ENCODE data around the gene SLC19A1. TPM values are rescaled to one million over a fixed set of nuclear protein-coding genes. Genes with fewer than 3 reads are reported as not detected.
A peak's percentile ranks its signal among the peaks of the same experiment; 100 is the strongest.

SLC19A1 gene
- total and polyA plus RNA-seq, 2 donors = 3.5 to 8.9 TPM

- no peak for DNase-seq (ENCODE audit: low read depth in 6 of 9, low spot score in 9 of 9)
- 64% methylated on average over 15 of the region's 15 CpGs for WGBS
- Histone ChIP-seq H3K9me3 (ENCODE audit: control insufficient read depth in 2 of 2, insufficient read depth in 1 of 2, low read length in 1 of 2) (peaks cover 0 to 2% of the 10 kb centered on the region in 2 donors), H3K27ac (ENCODE audit: low read depth in 1 of 2, low read length in 1 of 2) (peak overlapping the region; percentile 71 to 84), H3K36me3 (ENCODE audit: control insufficient read depth in 2 of 2, insufficient read depth in 2 of 2, low read length in 1 of 2) (no peaks in the 10 kb centered on the region), H3K4me1 (ENCODE audit: control insufficient read depth in 2 of 2, insufficient read depth in 2 of 2, low read length in 2 of 2) (peaks cover 23 to 42% of the 10 kb centered on the region in 2 donors), H3K27me3 (ENCODE audit: control insufficient read depth in 2 of 2, insufficient read depth in 1 of 2, low read length in 1 of 2) (no peaks in the 10 kb centered on the region), H3K4me3 (ENCODE audit: low read length in 2 of 2) (peak overlapping the region in 1 of 2 donors; percentile 22)
Measured at GRCh38 chr21:45549626-45550463, 7.6 kb upstream of the SLC19A1 start.

GRCh38 chr21:45548711-45549491 is 6.7 kb upstream of the SLC19A1 start:
- no peak for DNase-seq (ENCODE audit: low read depth in 6 of 9, low spot score in 9 of 9)
- Histone ChIP-seq H3K27ac (ENCODE audit: low read depth in 1 of 2, low read length in 1 of 2) (no peak overlapping the region), H3K4me3 (ENCODE audit: low read length in 2 of 2) (no peak overlapping the region), H3K4me1 (ENCODE audit: control insufficient read depth in 2 of 2, insufficient read depth in 2 of 2, low read length in 2 of 2) (peaks cover 21 to 44% of the 10 kb centered on the region in 2 donors), H3K9me3 (ENCODE audit: control insufficient read depth in 2 of 2, insufficient read depth in 1 of 2, low read length in 1 of 2) (peaks cover 0 to 2% of the 10 kb centered on the region in 2 donors), H3K36me3 (ENCODE audit: control insufficient read depth in 2 of 2, insufficient read depth in 2 of 2, low read length in 1 of 2) (no peaks in the 10 kb centered on the region), H3K27me3 (ENCODE audit: control insufficient read depth in 2 of 2, insufficient read depth in 1 of 2, low read length in 1 of 2) (no peaks in the 10 kb centered on the region)
- 93% methylated on average over 9 of the region's 9 CpGs for WGBS

GRCh38 chr21:45547545-45547900 is 5.3 kb upstream of the SLC19A1 start:
- WGBS = 80% methylated on average over 3 of the region's 3 CpGs
- no peaks in the 10 kb centered on the region for H3K36me3 ChIP-seq (ENCODE audit: control insufficient read depth in 2 of 2, insufficient read depth in 2 of 2, low read length in 1 of 2)
- no peak for DNase-seq (ENCODE audit: low read depth in 6 of 9, low spot score in 9 of 9)
- H3K27ac ChIP-seq (ENCODE audit: low read depth in 1 of 2, low read length in 1 of 2) = no peak overlapping the region
- peaks cover 28 to 49% of the 10 kb centered on the region in 2 donors for H3K4me1 ChIP-seq (ENCODE audit: control insufficient read depth in 2 of 2, insufficient read depth in 2 of 2, low read length in 2 of 2)
- peaks cover 0 to 5% of the 10 kb centered on the region in 2 donors for H3K27me3 ChIP-seq (ENCODE audit: control insufficient read depth in 2 of 2, insufficient read depth in 1 of 2, low read length in 1 of 2)
- no peak overlapping the region for H3K4me3 ChIP-seq (ENCODE audit: low read length in 2 of 2)
- peaks cover 0 to 2% of the 10 kb centered on the region in 2 donors for H3K9me3 ChIP-seq (ENCODE audit: control insufficient read depth in 2 of 2, insufficient read depth in 1 of 2, low read length in 1 of 2)

GRCh38 chr21:45546636-45547544 is 4.7 kb upstream of the SLC19A1 start:
- H3K27me3 ChIP-seq (ENCODE audit: control insufficient read depth in 2 of 2, insufficient read depth in 1 of 2, low read length in 1 of 2) = peaks cover 0 to 5% of the 10 kb centered on the region in 2 donors
- peaks cover 0 to 2% of the 10 kb centered on the region in 2 donors for H3K9me3 ChIP-seq (ENCODE audit: control insufficient read depth in 2 of 2, insufficient read depth in 1 of 2, low read length in 1 of 2)
- DNase-seq (ENCODE audit: low read depth in 6 of 9, low spot score in 9 of 9) = no peak
- H3K4me1 ChIP-seq (ENCODE audit: control insufficient read depth in 2 of 2, insufficient read depth in 2 of 2, low read length in 2 of 2) = peaks cover 24 to 42% of the 10 kb centered on the region in 2 donors
- 88% methylated on average over 16 of the region's 16 CpGs for WGBS
- no peaks in the 10 kb centered on the region for H3K36me3 ChIP-seq (ENCODE audit: control insufficient read depth in 2 of 2, insufficient read depth in 2 of 2, low read length in 1 of 2)
- no peak overlapping the region for H3K4me3 ChIP-seq (ENCODE audit: low read length in 2 of 2)
- no peak overlapping the region for H3K27ac ChIP-seq (ENCODE audit: low read depth in 1 of 2, low read length in 1 of 2)

GRCh38 chr21:45545691-45546531 is 3.7 kb upstream of the SLC19A1 start:
- no peaks in the 10 kb centered on the region for H3K36me3 ChIP-seq (ENCODE audit: control insufficient read depth in 2 of 2, insufficient read depth in 2 of 2, low read length in 1 of 2)
- H3K27me3 ChIP-seq (ENCODE audit: control insufficient read depth in 2 of 2, insufficient read depth in 1 of 2, low read length in 1 of 2) = peaks cover 0 to 5% of the 10 kb centered on the region in 2 donors
- peaks cover 0 to 2% of the 10 kb centered on the region in 2 donors for H3K9me3 ChIP-seq (ENCODE audit: control insufficient read depth in 2 of 2, insufficient read depth in 1 of 2, low read length in 1 of 2)
- H3K4me1 ChIP-seq (ENCODE audit: control insufficient read depth in 2 of 2, insufficient read depth in 2 of 2, low read length in 2 of 2) = peaks cover 23 to 41% of the 10 kb centered on the region in 2 donors
- WGBS = 96% methylated on average over 22 of the region's 22 CpGs
- no peak overlapping the region for H3K4me3 ChIP-seq (ENCODE audit: low read length in 2 of 2)
- no peak overlapping the region for H3K27ac ChIP-seq (ENCODE audit: low read depth in 1 of 2, low read length in 1 of 2)
- DNase-seq (ENCODE audit: low read depth in 6 of 9, low spot score in 9 of 9) = no peak

GRCh38 chr21:45545236-45545570 is 3.0 kb upstream of the SLC19A1 start:
- H3K27me3 ChIP-seq (ENCODE audit: control insufficient read depth in 2 of 2, insufficient read depth in 1 of 2, low read length in 1 of 2) = peaks cover 0 to 5% of the 10 kb centered on the region in 2 donors
- peaks cover 19 to 39% of the 10 kb centered on the region in 2 donors for H3K4me1 ChIP-seq (ENCODE audit: control insufficient read depth in 2 of 2, insufficient read depth in 2 of 2, low read length in 2 of 2)
- H3K27ac ChIP-seq (ENCODE audit: low read depth in 1 of 2, low read length in 1 of 2) = no peak overlapping the region
- WGBS = 98% methylated on average over 6 of the region's 6 CpGs
- no peaks in the 10 kb centered on the region for H3K36me3 ChIP-seq (ENCODE audit: control insufficient read depth in 2 of 2, insufficient read depth in 2 of 2, low read length in 1 of 2)
- DNase-seq (ENCODE audit: low read depth in 6 of 9, low spot score in 9 of 9) = no peak
- H3K4me3 ChIP-seq (ENCODE audit: low read length in 2 of 2) = no peak overlapping the region
- H3K9me3 ChIP-seq (ENCODE audit: control insufficient read depth in 2 of 2, insufficient read depth in 1 of 2, low read length in 1 of 2) = no peaks in the 10 kb centered on the region

- H3K36me3 ChIP-seq (ENCODE audit: control insufficient read depth in 2 of 2, insufficient read depth in 2 of 2, low read length in 1 of 2) = no peaks in the 10 kb centered on the region
- H3K27ac ChIP-seq (ENCODE audit: low read depth in 1 of 2, low read length in 1 of 2) = no peak overlapping the region
- peaks cover 14 to 34% of the 10 kb centered on the region in 2 donors for H3K4me1 ChIP-seq (ENCODE audit: control insufficient read depth in 2 of 2, insufficient read depth in 2 of 2, low read length in 2 of 2)
- 97% methylated on average over 18 of the region's 18 CpGs for WGBS
- no peak for DNase-seq (ENCODE audit: low read depth in 6 of 9, low spot score in 9 of 9)
- H3K4me3 ChIP-seq (ENCODE audit: low read length in 2 of 2) = no peak overlapping the region
- no peaks in the 10 kb centered on the region for H3K9me3 ChIP-seq (ENCODE audit: control insufficient read depth in 2 of 2, insufficient read depth in 1 of 2, low read length in 1 of 2)
- peaks cover 0 to 5% of the 10 kb centered on the region in 2 donors for H3K27me3 ChIP-seq (ENCODE audit: control insufficient read depth in 2 of 2, insufficient read depth in 1 of 2, low read length in 1 of 2)
Measured at GRCh38 chr21:45544449-45545235, 2.4 kb upstream of the SLC19A1 start.

All from thymus (tissue), 11 donors.